Measurements from ENCODE around the gene EPHB1. TPM values are rescaled to one million over a fixed set of nuclear protein-coding genes. Genes with fewer than 3 reads are reported as not detected.

The EPHB1 gene
- total RNA-seq, 3 donors from 2014 or later, result 1.8 to 5.9 (median 3.4) TPM

- H3K4me3 ChIP-seq, result no peak overlapping the region
- H3K9me3 ChIP-seq, result no peaks in the 10 kb centered on the region
- no peaks in the 10 kb centered on the region for H3K36me3 ChIP-seq
- TF ChIP-seq POLR2AphosphoS5 (IDR thresholded peaks at IDR 0.05), result no peak
- TF ChIP-seq, protein P1, sequence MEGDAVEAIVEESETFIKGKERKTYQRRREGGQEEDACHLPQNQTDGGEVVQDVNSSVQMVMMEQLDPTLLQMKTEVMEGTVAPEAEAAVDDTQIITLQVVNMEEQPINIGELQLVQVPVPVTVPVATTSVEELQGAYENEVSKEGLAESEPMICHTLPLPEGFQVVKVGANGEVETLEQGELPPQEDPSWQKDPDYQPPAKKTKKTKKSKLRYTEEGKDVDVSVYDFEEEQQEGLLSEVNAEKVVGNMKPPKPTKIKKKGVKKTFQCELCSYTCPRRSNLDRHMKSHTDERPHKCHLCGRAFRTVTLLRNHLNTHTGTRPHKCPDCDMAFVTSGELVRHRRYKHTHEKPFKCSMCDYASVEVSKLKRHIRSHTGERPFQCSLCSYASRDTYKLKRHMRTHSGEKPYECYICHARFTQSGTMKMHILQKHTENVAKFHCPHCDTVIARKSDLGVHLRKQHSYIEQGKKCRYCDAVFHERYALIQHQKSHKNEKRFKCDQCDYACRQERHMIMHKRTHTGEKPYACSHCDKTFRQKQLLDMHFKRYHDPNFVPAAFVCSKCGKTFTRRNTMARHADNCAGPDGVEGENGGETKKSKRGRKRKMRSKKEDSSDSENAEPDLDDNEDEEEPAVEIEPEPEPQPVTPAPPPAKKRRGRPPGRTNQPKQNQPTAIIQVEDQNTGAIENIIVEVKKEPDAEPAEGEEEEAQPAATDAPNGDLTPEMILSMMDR (IDR thresholded peaks at IDR 0.05), result no peak
- no peak overlapping the region for H3K27ac ChIP-seq
- H3K27me3 ChIP-seq, result no peaks in the 10 kb centered on the region
- intact Hi-C loops (cut with DNase I; ENCODE audit: low total_unique reads), result no loop called here
- no peaks in the 10 kb centered on the region for H3K4me1 ChIP-seq
- DNase-seq (ENCODE audit: low spot score in 2 of 2), result no peak
These were observed 423.7 kb downstream of the EPHB1 start for GRCh38 chr3:135218782-135219181.

DNA sequence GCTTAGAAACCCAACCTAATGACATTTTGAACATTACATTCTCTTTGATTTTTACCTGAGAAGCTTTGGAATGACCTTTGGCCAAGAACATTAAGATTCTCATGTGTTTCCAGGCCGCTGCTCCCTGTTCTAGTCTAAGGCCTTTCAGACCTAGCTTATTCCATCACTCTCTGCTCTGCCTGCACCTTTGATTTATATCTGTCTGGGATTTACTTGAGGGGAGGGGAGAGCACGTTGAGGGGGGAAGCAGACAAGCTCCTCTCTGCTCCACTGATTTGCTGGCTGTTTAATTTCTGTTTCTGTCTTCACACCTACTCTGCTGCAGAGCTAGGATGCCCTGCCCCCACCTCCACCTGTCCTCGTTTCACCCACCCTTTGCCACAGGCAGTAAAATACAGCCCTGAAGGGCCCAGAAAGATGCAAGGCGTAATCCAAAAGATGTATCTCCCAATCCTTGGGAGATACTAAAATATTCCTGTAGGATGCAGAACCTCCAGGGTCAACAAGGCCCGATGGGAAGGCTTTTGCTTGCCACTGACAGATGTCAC lies 429.8 kb downstream of the EPHB1 start:
- DNase-seq (ENCODE audit: low spot score in 2 of 2), result no peak
- Histone ChIP-seq H3K4me3 (no peak overlapping the region), H3K4me1 (no peaks in the 10 kb centered on the region), H3K27ac (no peak overlapping the region), H3K9me3 (no peaks in the 10 kb centered on the region), H3K27me3 (no peaks in the 10 kb centered on the region), H3K36me3 (no peaks in the 10 kb centered on the region)
- intact Hi-C loops (cut with DNase I; ENCODE audit: low total_unique reads), result loop anchor here (2.0 kb wide), 1 partner anchor 46 kb away; no protein-coding TSS in a partner anchor
- TF ChIP-seq, protein P1 (IDR thresholded peaks at IDR 0.05), result no peak
- TF ChIP-seq POLR2AphosphoS5 (IDR thresholded peaks at IDR 0.05) (no peak), POLR2A (IDR thresholded peaks at IDR 0.05) (no peak)

DNA sequence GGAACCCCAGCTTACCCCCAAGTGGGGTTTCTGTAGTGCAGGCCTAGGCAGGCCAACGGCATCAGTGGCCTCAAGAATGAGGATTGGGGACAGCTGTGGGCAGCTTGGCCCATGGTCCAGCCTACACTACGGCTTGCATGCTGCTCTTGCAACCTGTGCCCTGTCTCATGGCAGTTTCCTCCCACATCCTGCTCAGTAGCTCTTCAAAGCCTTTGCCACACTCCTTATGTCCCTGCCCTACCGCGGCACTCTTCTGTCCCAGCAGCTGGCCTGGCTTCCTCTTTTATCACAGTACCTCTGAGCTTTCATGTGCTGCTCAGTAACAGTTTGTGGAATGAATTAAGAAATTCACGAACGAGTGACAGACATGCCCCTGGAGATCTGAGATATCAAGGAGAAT lies 431.0 kb downstream of the EPHB1 start:
- no peak for TF ChIP-seq POLR2A (IDR thresholded peaks at IDR 0.05)
- TF ChIP-seq, protein P1 (IDR thresholded peaks at IDR 0.05), result no peak
- Histone ChIP-seq H3K27me3 (no peaks in the 10 kb centered on the region), H3K27ac (no peak overlapping the region), H3K36me3 (no peaks in the 10 kb centered on the region), H3K4me1 (no peaks in the 10 kb centered on the region), H3K9me3 (no peaks in the 10 kb centered on the region), H3K4me3 (no peak overlapping the region)
- intact Hi-C loops (cut with DNase I; ENCODE audit: low total_unique reads), result no loop called here
- no peak for DNase-seq (ENCODE audit: low spot score in 2 of 2)

DNA sequence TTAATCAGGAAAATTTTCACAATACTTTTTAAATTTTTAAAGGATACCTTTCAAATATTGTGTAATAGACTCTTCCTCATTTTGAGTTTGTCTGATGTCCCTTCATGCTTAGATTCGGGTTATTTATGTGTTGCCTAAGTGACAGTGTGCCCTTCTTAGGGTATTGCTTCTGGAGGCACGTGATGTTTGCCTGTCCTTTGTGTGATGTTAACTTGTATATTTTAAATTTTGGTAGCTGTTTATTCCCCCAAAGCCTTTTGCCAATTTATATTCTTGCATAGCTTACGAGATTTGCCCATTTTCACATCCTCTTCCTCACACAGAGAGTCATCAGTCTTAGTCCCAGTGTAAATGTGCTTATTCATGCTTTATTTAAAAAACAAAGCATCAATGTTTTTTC lies 433.1 kb downstream of the EPHB1 start:
- Histone ChIP-seq H3K9me3 (no peaks in the 10 kb centered on the region), H3K4me3 (no peak overlapping the region), H3K4me1 (no peaks in the 10 kb centered on the region), H3K27me3 (no peaks in the 10 kb centered on the region), H3K27ac (no peak overlapping the region), H3K36me3 (no peaks in the 10 kb centered on the region)
- intact Hi-C loops (cut with DNase I; ENCODE audit: low total_unique reads), result no loop called here
- TF ChIP-seq POLR2A (IDR thresholded peaks at IDR 0.05) (no peak), POLR2AphosphoS5 (IDR thresholded peaks at IDR 0.05) (no peak)
- TF ChIP-seq, protein P1 (IDR thresholded peaks at IDR 0.05), result no peak
- DNase-seq (ENCODE audit: low spot score in 2 of 2), result no peak

- Histone ChIP-seq H3K4me3 (no peak overlapping the region), H3K27ac (no peak overlapping the region), H3K36me3 (no peaks in the 10 kb centered on the region), H3K27me3 (no peaks in the 10 kb centered on the region), H3K4me1 (no peaks in the 10 kb centered on the region), H3K9me3 (no peaks in the 10 kb centered on the region)
- peak in 1 of 2 donors; percentile 49 for DNase-seq (ENCODE audit: low spot score in 2 of 2)
- intact Hi-C loops (cut with DNase I; ENCODE audit: low total_unique reads), result no loop called here
- no peak for TF ChIP-seq POLR2A (IDR thresholded peaks at IDR 0.05)
- TF ChIP-seq, protein P1 (IDR thresholded peaks at IDR 0.05), result no peak
- TF ChIP-seq POLR2AphosphoS5 (IDR thresholded peaks at IDR 0.05), result no peak
These were observed 434.0 kb downstream of the EPHB1 start for GRCh38 chr3:135229018-135229495.
